Stimulated activated CD4-positive, alpha-beta T cell treated with anti-CD3 and anti-CD28 coated beads, Interleukin-1b, Interleukin-23, amount 100 ng/mL, for 24 hours (primary cell): ENCODE results near the gene ROBO1.

Source experiments
- DNase-seq, 4 experiments: peaks; one replicate each; pipeline ENCODE4 v3.0.0-alpha.2; 2020; ENCODE audit warnings: low read depth in 4 of 4, low spot score in 1 of 4

ROBO1 gene

GRCh38 chr3:79103307-79103706, 664.5 kb downstream of the ROBO1 start:
- DNase-seq, result no peak

- no peak for DNase-seq
Observed at GRCh38 chr3:79097964-79098660, 669.7 kb downstream of the ROBO1 start.

- no peak for DNase-seq
Observed at GRCh38 chr3:79094654-79095053, 673.1 kb downstream of the ROBO1 start.

GRCh38 chr3:79086514-79086913, 681.3 kb downstream of the ROBO1 start:
- no peak for DNase-seq

- DNase-seq, result no peak
Observed at GRCh38 chr3:79085171-79085570, 682.6 kb downstream of the ROBO1 start.

- DNase-seq, result no peak
Observed at GRCh38 chr3:79081335-79081734, 686.5 kb downstream of the ROBO1 start.

- DNase-seq, result no peak
Observed at GRCh38 chr3:79074558-79074957, 693.2 kb downstream of the ROBO1 start.

GRCh38 chr3:79067734-79068133, 700.1 kb downstream of the ROBO1 start:
- no peak for DNase-seq

GRCh38 chr3:79066481-79066880, 701.3 kb downstream of the ROBO1 start:
- DNase-seq, result no peak

- no peak for DNase-seq
Observed at GRCh38 chr3:79063624-79064023, 704.2 kb downstream of the ROBO1 start.

- no peak for DNase-seq
Observed at GRCh38 chr3:79057756-79058155, 710.0 kb downstream of the ROBO1 start.

- DNase-seq, result no peak
Observed at GRCh38 chr3:79056498-79056897, 711.3 kb downstream of the ROBO1 start.

GRCh38 chr3:79052054-79052681, 715.6 kb downstream of the ROBO1 start:
- no peak for DNase-seq

GRCh38 chr3:79047581-79047980, 720.2 kb downstream of the ROBO1 start:
- DNase-seq, result no peak

GRCh38 chr3:79041621-79042020, 726.2 kb downstream of the ROBO1 start:
- DNase-seq, result no peak

- no peak for DNase-seq
Observed at GRCh38 chr3:79040701-79041100, 727.1 kb downstream of the ROBO1 start.

GRCh38 chr3:79040091-79040490, 727.7 kb downstream of the ROBO1 start:
- DNase-seq, result no peak

GRCh38 chr3:79039192-79039591, 728.6 kb downstream of the ROBO1 start:
- DNase-seq, result no peak

GRCh38 chr3:79038636-79039035, 729.2 kb downstream of the ROBO1 start:
- DNase-seq, result no peak

- no peak for DNase-seq
Observed at GRCh38 chr3:79038057-79038456, 729.7 kb downstream of the ROBO1 start.

- DNase-seq, result no peak
Observed at GRCh38 chr3:79032686-79033318, 735.0 kb downstream of the ROBO1 start.

- DNase-seq, result no peak
Observed at GRCh38 chr3:79030157-79030556, 737.6 kb downstream of the ROBO1 start.

GRCh38 chr3:79028916-79029315, 738.9 kb downstream of the ROBO1 start:
- DNase-seq, result no peak
